Measurements from ENCODE around the gene EIF2B5. TPM values are rescaled to one million over a fixed set of nuclear protein-coding genes. Genes with fewer than 3 reads are reported as not detected.

EIF2B5 gene
- total and polyA plus RNA-seq, 9 of the 15 experiments (the other 6 are each of a cell fraction or from before 2014, with no cell fraction given) = 19.1 to 92.4 (median 74.0) TPM

DNA sequence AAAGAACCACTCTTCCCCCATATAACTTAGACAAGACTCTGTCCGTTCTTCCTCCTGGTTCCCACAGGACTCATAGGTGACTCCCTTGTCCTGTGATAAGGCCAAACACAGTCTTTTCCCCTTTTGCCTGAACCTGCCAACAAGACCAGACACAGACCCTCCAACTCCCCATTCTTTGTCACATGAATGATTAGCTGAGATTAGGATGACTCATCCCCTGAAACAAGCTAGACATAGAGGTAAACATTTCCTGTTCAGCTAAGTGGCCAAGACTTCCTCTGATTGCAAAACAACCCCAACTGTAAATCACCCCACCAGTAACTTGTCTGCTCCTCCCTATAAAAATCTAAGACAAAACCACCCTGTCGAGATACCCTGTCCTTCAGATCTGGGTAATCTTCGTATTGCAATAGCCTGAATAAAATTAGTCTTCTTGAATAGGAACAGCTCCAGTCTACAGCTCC is 49.7 kb upstream of the EIF2B5 start (continued):
- TF ChIP-seq, protein P1, sequence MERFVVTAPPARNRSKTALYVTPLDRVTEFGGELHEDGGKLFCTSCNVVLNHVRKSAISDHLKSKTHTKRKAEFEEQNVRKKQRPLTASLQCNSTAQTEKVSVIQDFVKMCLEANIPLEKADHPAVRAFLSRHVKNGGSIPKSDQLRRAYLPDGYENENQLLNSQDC (CRISPR knock-in tag; IDR thresholded peaks at IDR 0.05) = no peak
- TF ChIP-seq, protein P2, sequence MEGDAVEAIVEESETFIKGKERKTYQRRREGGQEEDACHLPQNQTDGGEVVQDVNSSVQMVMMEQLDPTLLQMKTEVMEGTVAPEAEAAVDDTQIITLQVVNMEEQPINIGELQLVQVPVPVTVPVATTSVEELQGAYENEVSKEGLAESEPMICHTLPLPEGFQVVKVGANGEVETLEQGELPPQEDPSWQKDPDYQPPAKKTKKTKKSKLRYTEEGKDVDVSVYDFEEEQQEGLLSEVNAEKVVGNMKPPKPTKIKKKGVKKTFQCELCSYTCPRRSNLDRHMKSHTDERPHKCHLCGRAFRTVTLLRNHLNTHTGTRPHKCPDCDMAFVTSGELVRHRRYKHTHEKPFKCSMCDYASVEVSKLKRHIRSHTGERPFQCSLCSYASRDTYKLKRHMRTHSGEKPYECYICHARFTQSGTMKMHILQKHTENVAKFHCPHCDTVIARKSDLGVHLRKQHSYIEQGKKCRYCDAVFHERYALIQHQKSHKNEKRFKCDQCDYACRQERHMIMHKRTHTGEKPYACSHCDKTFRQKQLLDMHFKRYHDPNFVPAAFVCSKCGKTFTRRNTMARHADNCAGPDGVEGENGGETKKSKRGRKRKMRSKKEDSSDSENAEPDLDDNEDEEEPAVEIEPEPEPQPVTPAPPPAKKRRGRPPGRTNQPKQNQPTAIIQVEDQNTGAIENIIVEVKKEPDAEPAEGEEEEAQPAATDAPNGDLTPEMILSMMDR (IDR thresholded peaks at IDR 0.05 in 2 of 3, conservative IDR thresholded peaks at IDR 0.05 in 1 of 3; ENCODE audit: insufficient read depth in 2 of 3, low read depth in 1 of 3, low read length in 3 of 3) = no peak
- TF ChIP-seq NCOA1 (IDR thresholded peaks at IDR 0.05; ENCODE audit: low read depth) = no peak; the same call in 1 of the 2 replicates
- TF ChIP-seq EWSR1 (IDR thresholded peaks at IDR 0.05; ENCODE audit: borderline replicate concordance, low read depth, partially characterized antibody) = no peak
- TF ChIP-seq ZNF785 (CRISPR knock-in tag; IDR thresholded peaks at IDR 0.05) = no peak
- no peak for TF ChIP-seq ZNF175 (CRISPR knock-in tag; IDR thresholded peaks at IDR 0.05; ENCODE audit: low read depth)
- TF ChIP-seq ATF1 (CRISPR knock-in tag; IDR thresholded peaks at IDR 0.05) = no peak
- TF ChIP-seq ATF1 (tag; IDR thresholded peaks at IDR 0.05) = peak; percentile 17; the same call in 1 of the 2 replicates
- TF ChIP-seq RBM15 (IDR thresholded peaks at IDR 0.05; ENCODE audit: insufficient read depth, low read length) = no peak
- TF ChIP-seq, protein P3, sequence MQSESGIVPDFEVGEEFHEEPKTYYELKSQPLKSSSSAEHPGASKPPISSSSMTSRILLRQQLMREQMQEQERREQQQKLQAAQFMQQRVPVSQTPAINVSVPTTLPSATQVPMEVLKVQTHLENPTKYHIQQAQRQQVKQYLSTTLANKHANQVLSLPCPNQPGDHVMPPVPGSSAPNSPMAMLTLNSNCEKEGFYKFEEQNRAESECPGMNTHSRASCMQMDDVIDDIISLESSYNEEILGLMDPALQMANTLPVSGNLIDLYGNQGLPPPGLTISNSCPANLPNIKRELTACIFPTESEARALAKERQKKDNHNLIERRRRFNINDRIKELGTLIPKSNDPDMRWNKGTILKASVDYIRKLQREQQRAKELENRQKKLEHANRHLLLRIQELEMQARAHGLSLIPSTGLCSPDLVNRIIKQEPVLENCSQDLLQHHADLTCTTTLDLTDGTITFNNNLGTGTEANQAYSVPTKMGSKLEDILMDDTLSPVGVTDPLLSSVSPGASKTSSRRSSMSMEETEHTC (IDR thresholded peaks at IDR 0.05) = 0 out of 2 replicates have a peak, but pooled peaks have one; percentile 12
- peak; percentile 74 for TF ChIP-seq NCOR1 (IDR thresholded peaks at IDR 0.05)
- TF ChIP-seq, protein P4, sequence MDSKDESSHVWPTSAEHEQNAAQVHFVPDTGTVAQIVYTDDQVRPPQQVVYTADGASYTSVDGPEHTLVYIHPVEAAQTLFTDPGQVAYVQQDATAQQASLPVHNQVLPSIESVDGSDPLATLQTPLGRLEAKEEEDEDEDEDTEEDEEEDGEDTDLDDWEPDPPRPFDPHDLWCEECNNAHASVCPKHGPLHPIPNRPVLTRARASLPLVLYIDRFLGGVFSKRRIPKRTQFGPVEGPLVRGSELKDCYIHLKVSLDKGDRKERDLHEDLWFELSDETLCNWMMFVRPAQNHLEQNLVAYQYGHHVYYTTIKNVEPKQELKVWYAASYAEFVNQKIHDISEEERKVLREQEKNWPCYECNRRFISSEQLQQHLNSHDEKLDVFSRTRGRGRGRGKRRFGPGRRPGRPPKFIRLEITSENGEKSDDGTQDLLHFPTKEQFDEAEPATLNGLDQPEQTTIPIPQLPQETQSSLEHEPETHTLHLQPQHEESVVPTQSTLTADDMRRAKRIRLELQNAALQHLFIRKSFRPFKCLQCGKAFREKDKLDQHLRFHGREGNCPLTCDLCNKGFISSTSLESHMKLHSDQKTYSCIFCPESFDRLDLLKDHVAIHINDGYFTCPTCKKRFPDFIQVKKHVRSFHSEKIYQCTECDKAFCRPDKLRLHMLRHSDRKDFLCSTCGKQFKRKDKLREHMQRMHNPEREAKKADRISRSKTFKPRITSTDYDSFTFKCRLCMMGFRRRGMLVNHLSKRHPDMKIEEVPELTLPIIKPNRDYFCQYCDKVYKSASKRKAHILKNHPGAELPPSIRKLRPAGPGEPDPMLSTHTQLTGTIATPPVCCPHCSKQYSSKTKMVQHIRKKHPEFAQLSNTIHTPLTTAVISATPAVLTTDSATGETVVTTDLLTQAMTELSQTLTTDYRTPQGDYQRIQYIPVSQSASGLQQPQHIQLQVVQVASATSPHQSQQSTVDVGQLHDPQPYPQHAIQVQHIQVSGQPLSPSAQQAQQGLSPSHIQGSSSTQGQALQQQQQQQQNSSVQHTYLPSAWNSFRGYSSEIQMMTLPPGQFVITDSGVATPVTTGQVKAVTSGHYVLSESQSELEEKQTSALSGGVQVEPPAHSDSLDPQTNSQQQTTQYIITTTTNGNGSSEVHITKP (IDR thresholded peaks at IDR 0.05; ENCODE audit: partially characterized antibody) = no peak
- peak; percentile 70 for TF ChIP-seq FOS (IDR thresholded peaks at IDR 0.05; ENCODE audit: extremely low read depth, insufficient read length)
- no peak for TF ChIP-seq ZNF668 (CRISPR knock-in tag; IDR thresholded peaks at IDR 0.05)
- TF ChIP-seq TBL1XR1 (IDR thresholded peaks at IDR 0.05; ENCODE audit: low read length in 2 of 2) = peak in 1 of 2 experiments; percentile 70; a peak in 1 of 4 replicates
- no peak for TF ChIP-seq CHD1 (IDR thresholded peaks at IDR 0.05; ENCODE audit: low read length)
- no peak for TF ChIP-seq ZNF197 (CRISPR knock-in tag; IDR thresholded peaks at IDR 0.05; ENCODE audit: low read depth)
- TF ChIP-seq, protein P5, sequence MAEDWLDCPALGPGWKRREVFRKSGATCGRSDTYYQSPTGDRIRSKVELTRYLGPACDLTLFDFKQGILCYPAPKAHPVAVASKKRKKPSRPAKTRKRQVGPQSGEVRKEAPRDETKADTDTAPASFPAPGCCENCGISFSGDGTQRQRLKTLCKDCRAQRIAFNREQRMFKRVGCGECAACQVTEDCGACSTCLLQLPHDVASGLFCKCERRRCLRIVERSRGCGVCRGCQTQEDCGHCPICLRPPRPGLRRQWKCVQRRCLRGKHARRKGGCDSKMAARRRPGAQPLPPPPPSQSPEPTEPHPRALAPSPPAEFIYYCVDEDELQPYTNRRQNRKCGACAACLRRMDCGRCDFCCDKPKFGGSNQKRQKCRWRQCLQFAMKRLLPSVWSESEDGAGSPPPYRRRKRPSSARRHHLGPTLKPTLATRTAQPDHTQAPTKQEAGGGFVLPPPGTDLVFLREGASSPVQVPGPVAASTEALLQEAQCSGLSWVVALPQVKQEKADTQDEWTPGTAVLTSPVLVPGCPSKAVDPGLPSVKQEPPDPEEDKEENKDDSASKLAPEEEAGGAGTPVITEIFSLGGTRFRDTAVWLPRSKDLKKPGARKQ (CRISPR knock-in tag; IDR thresholded peaks at IDR 0.05) = no peak
- peak; percentile 98 for TF ChIP-seq JUN (IDR thresholded peaks at IDR 0.05; ENCODE audit: borderline replicate concordance, low read depth, low read length)
- no peak for TF ChIP-seq JUN (CRISPR knock-in tag; IDR thresholded peaks at IDR 0.05; ENCODE audit: borderline replicate concordance)
